Cardiac muscle cell (in vitro differentiated cells and primary cell): ENCODE measurements around the gene SLC16A9. TPM values are rescaled to one million over a fixed set of nuclear protein-coding genes. Genes with fewer than 3 reads are reported as not detected.

Source experiments
- DNase-seq, 2 donors: peaks; one replicate each; pipeline versions ENCODE4 v3.0.0 to v3.0.0-alpha.2; 2010 to 2017; ENCODE audit warnings: low read depth in 1 of 2, low spot score in 1 of 2
- H3K27ac ChIP-seq: fragments of 200-600 bp; sonication (generic); 2 replicates; pipeline ENCODE4 v1.5.1; 2016
- H3K27me3 ChIP-seq: fragments of 200-600 bp; sonication (generic); 2 replicates; pipeline ENCODE4 v1.6.0; 2016; ENCODE audit warnings: control low read depth
- H3K36me3 ChIP-seq: fragments of 200-600 bp; sonication (generic); 2 replicates; pipeline ENCODE4 v1.5.1; 2016; ENCODE audit warnings: control low read depth
- H3K4me1 ChIP-seq: fragments of 200-600 bp; sonication (generic); 2 replicates; pipeline ENCODE4 v1.8.1; 2017; ENCODE audit warnings: low read depth, mild to moderate bottlenecking, mixed run types
- H3K4me3 ChIP-seq: fragments of 200-600 bp; sonication (generic); 2 replicates; pipeline ENCODE4 v1.5.1; 2016; ENCODE audit warnings: mild to moderate bottlenecking
- H3K9me3 ChIP-seq: fragments of 200-600 bp; sonication (generic); 2 replicates; pipeline ENCODE4 v1.5.1; 2017; ENCODE audit warnings: low read depth, mild to moderate bottlenecking, control low read depth
- polyA plus RNA-seq: library from polyadenylated mRNA; unstranded; fragments of >200 nt; fragmentation: Nextera tagmentation; extraction: Ambion mirVana; gene quantifications from 2 replicates; pipeline ENCODE4 v1.2.1, GENCODE V29; 2016
- total RNA-seq: library from RNA; depleted of rRNA; stranded (reverse); fragments of >200 nt; gene quantifications from 2 replicates; pipeline ENCODE4 v1.2.3, GENCODE V29; 2016
- TF ChIP-seq, protein P1 (sequence below): IDR thresholded peaks from 2 replicates; pipeline ENCODE4 v1.5.1; 2012; ENCODE audit warnings: low read depth, mild to moderate bottlenecking, low read length

The SLC16A9 gene
- total and polyA plus RNA-seq, 2 experiments from 2014 or later, result 3.0 to 3.5 TPM

DNA sequence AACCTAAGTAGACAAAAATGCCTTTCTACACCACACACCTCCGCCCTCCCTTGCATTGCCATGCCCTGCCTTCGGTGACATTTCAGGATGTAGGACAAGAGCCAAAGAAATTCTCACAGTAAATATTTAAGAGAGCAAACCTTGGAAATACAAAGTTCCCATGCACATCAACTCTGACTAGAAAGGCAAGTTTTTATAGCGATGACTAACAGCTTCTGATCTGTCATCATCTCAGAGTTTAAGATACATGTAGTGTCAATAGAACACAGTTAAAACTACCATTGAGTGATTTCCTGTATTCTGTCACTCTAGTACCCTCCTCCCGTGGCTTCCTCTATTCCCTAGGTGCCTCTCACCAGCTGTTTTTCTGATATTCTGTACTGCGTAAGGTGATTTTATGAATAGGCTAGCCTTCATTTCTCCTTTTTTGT is 20.7 kb downstream of the SLC16A9 start:
- H3K4me1 ChIP-seq, result no peaks in the 10 kb centered on the region
- H3K36me3 ChIP-seq, result no peaks in the 10 kb centered on the region
- H3K27me3 ChIP-seq, result no peaks in the 10 kb centered on the region
- H3K4me3 ChIP-seq, result no peak overlapping the region
- TF ChIP-seq, protein P1, sequence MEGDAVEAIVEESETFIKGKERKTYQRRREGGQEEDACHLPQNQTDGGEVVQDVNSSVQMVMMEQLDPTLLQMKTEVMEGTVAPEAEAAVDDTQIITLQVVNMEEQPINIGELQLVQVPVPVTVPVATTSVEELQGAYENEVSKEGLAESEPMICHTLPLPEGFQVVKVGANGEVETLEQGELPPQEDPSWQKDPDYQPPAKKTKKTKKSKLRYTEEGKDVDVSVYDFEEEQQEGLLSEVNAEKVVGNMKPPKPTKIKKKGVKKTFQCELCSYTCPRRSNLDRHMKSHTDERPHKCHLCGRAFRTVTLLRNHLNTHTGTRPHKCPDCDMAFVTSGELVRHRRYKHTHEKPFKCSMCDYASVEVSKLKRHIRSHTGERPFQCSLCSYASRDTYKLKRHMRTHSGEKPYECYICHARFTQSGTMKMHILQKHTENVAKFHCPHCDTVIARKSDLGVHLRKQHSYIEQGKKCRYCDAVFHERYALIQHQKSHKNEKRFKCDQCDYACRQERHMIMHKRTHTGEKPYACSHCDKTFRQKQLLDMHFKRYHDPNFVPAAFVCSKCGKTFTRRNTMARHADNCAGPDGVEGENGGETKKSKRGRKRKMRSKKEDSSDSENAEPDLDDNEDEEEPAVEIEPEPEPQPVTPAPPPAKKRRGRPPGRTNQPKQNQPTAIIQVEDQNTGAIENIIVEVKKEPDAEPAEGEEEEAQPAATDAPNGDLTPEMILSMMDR, result no peak
- DNase-seq, result no peak
- H3K9me3 ChIP-seq, result no peaks in the 10 kb centered on the region
- no peak overlapping the region for H3K27ac ChIP-seq

DNA sequence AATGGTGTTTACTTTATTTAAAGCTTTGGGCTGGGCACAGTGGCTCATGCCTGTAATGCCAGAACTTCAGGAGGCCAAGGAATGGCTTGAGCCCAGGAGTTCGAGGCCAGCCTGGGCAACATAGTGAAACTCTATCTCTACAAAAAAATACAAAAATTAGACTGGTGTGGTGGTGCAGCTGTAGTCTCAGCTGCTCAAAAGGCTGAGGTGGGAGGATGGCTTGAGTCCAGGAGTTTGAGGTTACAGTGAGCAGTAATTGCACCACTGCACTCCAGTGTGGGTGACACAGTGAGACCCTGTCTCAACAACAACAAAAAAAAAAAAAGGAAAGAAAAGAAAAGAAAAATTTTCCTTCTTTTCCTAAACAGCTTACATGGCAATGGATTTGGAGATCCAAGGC is 22.0 kb downstream of the SLC16A9 start:
- H3K27ac ChIP-seq, result no peak overlapping the region
- DNase-seq, result no peak
- TF ChIP-seq, protein P1, result no peak
- no peak overlapping the region for H3K4me3 ChIP-seq
- no peaks in the 10 kb centered on the region for H3K4me1 ChIP-seq
- no peaks in the 10 kb centered on the region for H3K27me3 ChIP-seq
- H3K9me3 ChIP-seq, result no peaks in the 10 kb centered on the region
- H3K36me3 ChIP-seq, result no peaks in the 10 kb centered on the region

DNA sequence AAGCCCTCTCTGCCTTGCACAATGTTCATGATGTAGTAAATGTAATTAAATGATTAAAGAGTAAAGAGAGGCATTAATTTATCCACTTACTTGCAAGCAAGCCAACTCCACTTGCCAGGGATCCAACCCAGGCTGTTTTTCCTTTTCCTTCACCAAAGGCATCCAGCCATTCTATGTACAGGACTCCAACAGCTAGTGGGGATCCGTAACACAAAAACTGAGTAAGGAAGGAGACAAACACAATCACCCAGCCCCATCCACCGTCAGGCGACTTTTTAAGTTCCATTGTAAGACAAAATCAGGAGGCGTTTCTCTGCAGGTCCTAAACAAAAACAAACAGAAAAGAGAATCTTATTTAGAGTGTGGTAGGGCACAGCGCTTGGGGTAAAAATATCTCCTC is 25.6 kb downstream of the SLC16A9 start:
- Histone ChIP-seq H3K27ac (no peak overlapping the region), H3K4me1 (no peaks in the 10 kb centered on the region), H3K4me3 (no peak overlapping the region), H3K9me3 (no peaks in the 10 kb centered on the region), H3K36me3 (no peaks in the 10 kb centered on the region), H3K27me3 (no peaks in the 10 kb centered on the region)
- DNase-seq, result no peak
- TF ChIP-seq, protein P1, result no peak

DNA sequence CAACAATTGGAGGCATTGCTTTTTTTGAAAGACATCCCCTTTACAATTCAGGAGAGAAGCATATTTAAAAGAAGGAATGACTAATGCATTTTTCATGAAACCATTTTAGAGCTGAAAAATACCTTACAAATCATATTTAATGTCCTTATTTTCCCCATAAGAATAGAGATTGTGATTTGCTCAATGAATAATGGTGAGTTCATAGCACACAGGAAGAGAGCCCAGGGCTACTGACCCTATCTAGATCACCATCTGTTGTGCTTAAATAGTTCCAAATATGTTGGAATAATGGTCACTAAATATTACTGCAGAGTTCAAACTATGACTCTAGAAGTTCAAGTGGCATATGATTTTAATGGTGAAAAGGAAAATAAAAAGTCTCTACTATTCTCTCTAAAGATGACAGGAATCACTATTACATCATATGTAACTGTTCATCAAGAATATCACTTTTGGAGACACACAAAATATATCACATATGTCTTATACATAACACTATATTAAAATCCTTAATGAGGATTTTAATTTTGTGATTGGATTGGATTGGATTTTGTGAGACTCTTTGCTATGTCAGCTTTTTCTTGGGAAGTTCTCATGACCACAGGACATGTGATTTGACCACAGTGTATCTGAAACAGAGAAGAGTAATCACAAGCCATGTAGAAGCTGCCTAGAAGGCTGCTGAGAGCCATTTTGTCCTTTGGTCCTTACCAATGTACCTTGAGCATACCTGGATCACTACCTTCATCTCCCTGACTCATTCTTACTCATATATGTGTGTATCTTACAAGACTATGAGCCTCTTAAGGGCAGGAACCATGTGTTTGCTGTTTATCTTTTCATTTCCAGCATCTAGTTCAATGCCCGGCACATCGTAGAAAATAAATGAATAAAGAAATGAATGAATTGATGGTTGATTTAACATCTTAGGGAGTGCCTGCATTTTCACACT is 26.4 kb downstream of the SLC16A9 start:
- H3K27ac ChIP-seq, result no peak overlapping the region
- H3K9me3 ChIP-seq, result no peaks in the 10 kb centered on the region
- no peak overlapping the region for H3K4me3 ChIP-seq
- no peak for DNase-seq
- no peaks in the 10 kb centered on the region for H3K36me3 ChIP-seq
- H3K4me1 ChIP-seq, result no peaks in the 10 kb centered on the region
- H3K27me3 ChIP-seq, result no peaks in the 10 kb centered on the region
- TF ChIP-seq, protein P1, result no peak

DNA sequence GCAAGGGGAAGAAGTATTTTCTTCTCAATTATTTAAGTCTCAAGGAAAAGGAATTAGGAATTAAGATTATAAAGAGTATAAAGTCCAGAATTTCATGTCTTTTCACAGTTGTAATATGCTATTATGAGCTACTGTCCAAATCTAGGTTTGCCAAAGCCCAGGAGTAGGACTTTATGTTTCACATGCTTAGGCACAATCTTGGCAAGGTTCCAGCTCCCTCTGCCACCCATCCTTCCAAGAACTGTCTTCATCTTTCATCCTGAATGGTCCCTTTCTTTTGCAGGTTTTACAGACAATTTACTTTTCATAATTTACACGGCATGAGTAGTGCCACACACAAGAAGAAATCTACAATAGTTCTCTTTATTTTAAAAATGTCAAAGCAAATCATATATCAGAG is 29.5 kb downstream of the SLC16A9 start:
- no peak for DNase-seq
- Histone ChIP-seq H3K9me3 (no peaks in the 10 kb centered on the region), H3K27me3 (no peaks in the 10 kb centered on the region), H3K4me3 (no peak overlapping the region), H3K27ac (no peak overlapping the region), H3K4me1 (no peaks in the 10 kb centered on the region), H3K36me3 (no peaks in the 10 kb centered on the region)
- TF ChIP-seq, protein P1, result no peak
